K562 (cell line): ENCODE results near the gene MED13L.

ENCODE experiments used
- CTCF ChIP-seq, 3 experiments: IDR thresholded peaks in 2 of 3; conservative IDR thresholded peaks in 1 of 3; 2 replicates each; pipeline ENCODE4 v1.5.1; 2011 to 2012; ENCODE audit warnings: low read length in 3 of 3, mild to moderate bottlenecking in 3 of 3, control low read depth in 2 of 3, improper control_type of control experiment in 1 of 3, inconsistent platforms in 1 of 3, low read depth in 1 of 3, mixed read lengths in 1 of 3, moderate library complexity in 1 of 3; ENCODE audit not compliant: insufficient read depth in 2 of 3
- E2F5 ChIP-seq: sonication (generic); formaldehyde crosslinking; IDR thresholded peaks from 2 replicates; pipeline ENCODE4 v1.8.0; 2022; ENCODE audit warnings: mild to moderate bottlenecking, missing genetic modification reagents
- EWSR1 ChIP-seq: fragments of 450-650 bp; IDR thresholded peaks from 2 replicates; pipeline ENCODE4 v1.6.1; 2018; ENCODE audit warnings: borderline replicate concordance, mild to moderate bottlenecking, low read depth, moderate library complexity; ENCODE audit not compliant: partially characterized antibody
- EZH2 ChIP-seq: IDR thresholded peaks from 2 replicates; pipeline ENCODE4 v1.6.1; 2012; ENCODE audit warnings: low read depth, mild to moderate bottlenecking, inconsistent platforms, low read length, borderline replicate concordance
- KDM1A ChIP-seq, 2 experiments: fragments of 450-650 bp; IDR thresholded peaks; 2 replicates each; pipeline ENCODE4 v1.6.1; 2016; ENCODE audit warnings: mild to moderate bottlenecking in 2 of 2
- RAD21 ChIP-seq, 2 experiments: fragments of 250-450 bp in 1 of 2; fragments of 450-650 bp in 1 of 2; sonication (Bioruptor Pico) in 1 of 2; formaldehyde crosslinking in 1 of 2; IDR thresholded peaks in 1 of 2; conservative IDR thresholded peaks in 1 of 2; 2 replicates each; pipeline versions ENCODE4 v1.4.0 to v1.8.0; 2020 to 2022; ENCODE audit warnings: mild to moderate bottlenecking in 2 of 2, moderate library complexity in 1 of 2
- ZNF263 ChIP-seq: sonication (generic); formaldehyde crosslinking; IDR thresholded peaks from 2 replicates; pipeline ENCODE4 v1.8.0; 2022; ENCODE audit warnings: mild to moderate bottlenecking, missing genetic modification reagents, borderline replicate concordance

- TF ChIP-seq RAD21 (CRISPR knock-in tag; conservative IDR thresholded peaks at IDR 0.05 in 1 of 2, IDR thresholded peaks at IDR 0.05 in 1 of 2) (no peak), E2F5 (CRISPR knock-in tag) (no peak), EZH2 (no peak), KDM1A (IDR thresholded peaks at IDR 0.05) (no peak), ZNF263 (CRISPR knock-in tag) (no peak), CTCF (IDR thresholded peaks at IDR 0.05 in 2 of 3, conservative IDR thresholded peaks at IDR 0.05 in 1 of 3; ENCODE audit: insufficient read depth in 2 of 3, low read depth in 1 of 3, low read length in 3 of 3) (no peak), EWSR1 (no peak)
Observed at GRCh38 chr12:116068371-116068770, 209.1 kb downstream of the MED13L start.
